GM10266 (cell line): ENCODE data around the gene PRDM15.
"Not testable (repeated sequence)": the region's sequence is repeated elsewhere in the genome, so short reads cannot be mapped to it uniquely, and the experiment has no call there.

Experiments
- DNase-seq: peaks from one replicate; pipeline ENCODE4 v3.0.0; 2012; ENCODE audit errors: extremely low spot score
- CTCF ChIP-seq: IDR thresholded peaks from 2 replicates; pipeline ENCODE4 v1.5.1; 2012; ENCODE audit warnings: mild to moderate bottlenecking, low read depth; ENCODE audit not compliant: control insufficient read depth, insufficient read depth; ENCODE audit errors: missing control alignments

PRDM15 gene

DNA sequence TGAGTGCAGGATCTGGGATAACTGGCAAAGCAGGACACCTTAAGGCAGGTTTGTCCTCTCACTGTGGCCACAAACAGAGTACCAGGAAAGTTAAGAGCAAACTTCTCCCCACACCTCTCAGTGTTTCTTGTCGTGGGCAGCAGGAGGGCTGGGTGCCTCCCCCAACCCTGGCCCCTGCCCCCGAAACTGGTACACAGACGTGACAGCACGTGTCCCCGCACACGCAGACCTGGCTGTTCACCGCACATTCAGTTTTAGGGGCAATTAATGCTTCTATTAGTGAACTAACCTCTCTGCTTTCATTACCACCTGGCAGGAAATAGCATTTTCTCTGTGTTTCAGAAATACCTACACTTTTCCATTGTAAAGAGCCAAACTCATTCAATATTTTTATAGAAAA lies 79.4 kb downstream of the PRDM15 start:
- no peak for DNase-seq
- no peak for TF ChIP-seq CTCF

DNA sequence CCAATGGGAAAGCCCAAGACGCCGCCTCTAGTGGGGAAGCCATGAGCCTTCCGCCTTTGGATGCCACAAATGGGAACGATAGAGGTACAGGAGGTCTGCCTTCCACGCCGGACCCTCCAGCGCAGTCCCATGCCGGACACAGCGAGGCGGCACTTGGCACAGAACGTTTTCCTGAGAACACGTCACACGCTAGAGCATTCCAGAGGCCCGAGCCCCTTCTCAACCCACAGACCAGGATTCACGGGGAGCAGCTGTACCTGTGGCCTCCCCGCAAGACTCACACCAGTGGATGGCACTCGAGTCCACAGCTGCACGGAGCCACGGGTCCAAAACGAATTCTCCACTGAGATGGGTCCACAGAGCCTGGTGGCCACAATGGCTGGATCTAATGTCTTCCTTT lies 80.8 kb downstream of the PRDM15 start:
- no peak for DNase-seq
- TF ChIP-seq CTCF: no peak

DNA sequence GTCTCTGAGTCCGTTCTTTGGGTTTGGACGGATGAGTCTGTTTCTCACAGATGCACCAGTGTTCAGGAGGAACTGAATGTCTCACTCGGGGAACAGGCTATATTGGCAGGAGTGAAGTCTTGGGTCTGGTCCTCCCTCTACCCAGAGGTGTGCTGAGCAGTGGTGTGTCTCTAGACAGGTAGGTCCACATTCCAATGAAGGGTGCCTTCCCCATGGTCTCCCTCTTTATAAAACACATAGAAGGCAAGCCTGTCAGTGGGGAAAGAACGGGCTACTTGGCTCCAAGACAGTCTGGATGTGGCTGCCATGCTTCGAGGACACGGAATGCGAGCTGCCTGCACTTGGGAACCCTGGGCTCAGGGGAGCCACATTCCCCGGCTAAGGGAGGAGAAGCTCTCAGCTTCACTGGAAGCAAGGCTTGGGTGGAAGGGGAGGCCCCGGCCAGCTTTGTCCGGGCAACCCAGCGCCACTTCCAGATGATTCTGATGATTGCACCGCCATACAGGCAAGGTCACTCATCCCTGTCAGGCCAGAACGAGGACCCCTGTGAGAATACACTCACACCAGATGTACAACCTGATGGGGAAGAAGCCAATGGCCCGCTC lies 82.6 kb downstream of the PRDM15 start:
- no peak for DNase-seq
- TF ChIP-seq CTCF: no peak

DNA sequence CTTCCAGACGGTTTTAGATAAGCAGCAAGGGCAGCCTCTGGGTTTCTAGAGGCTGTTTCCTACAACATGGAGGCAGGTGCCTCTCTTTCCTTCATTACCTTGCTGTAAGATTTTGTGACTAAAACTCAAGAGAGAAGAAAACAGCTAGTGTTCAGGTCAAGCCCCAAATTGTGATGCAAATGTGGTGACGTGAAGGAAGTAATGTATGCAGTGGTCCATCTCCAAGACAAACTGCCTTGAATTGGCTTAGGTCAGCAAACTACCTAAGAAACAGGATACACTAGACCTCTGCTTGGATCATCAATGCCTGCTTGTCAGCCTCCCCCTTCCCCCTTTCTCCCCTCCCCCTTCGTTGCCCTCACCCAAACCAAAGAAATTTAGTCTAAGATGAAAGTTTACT lies 83.4 kb downstream of the PRDM15 start:
- no peak for TF ChIP-seq CTCF
- DNase-seq: no peak

DNA sequence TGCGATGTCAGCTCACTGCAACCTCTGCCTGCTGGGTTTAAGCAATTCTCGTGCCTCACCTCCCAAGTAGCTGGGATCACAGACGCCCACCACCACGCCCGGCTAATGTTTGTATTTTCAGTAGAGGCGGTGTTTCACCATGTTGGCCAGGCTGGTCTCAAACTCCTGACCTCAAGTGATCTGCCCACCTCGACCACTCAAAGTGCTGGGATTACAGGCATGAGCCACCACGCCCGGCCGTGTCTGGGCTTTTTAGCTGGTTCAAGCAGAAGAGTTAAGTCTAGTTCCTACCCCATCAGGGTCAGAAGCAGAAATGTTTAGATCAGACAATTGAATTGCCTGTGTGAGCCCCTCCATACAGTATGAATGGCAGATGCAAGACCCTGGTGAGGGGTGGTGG lies 84.5 kb downstream of the PRDM15 start:
- no peak for DNase-seq
- TF ChIP-seq CTCF: no peak

DNA sequence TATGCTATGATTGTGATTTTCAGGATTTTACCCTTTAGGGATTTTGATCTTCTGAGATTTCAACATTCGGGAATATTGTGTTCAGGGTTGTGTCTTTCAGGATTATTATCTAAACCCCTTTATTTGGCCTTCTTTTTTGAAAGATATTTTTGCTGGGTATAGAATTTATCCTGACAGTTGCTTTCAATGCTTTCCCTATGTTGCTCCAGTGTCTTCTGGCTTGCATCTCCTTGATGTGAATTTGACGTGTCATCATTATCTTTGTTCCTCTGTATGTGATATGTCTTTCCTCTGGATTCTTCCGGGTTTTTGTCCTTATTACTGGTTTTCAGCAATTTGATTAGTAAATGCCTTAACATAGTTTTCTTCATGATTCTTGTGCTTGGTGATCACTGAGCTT lies 86.4 kb downstream of the PRDM15 start:
- DNase-seq: no peak
- TF ChIP-seq CTCF: no peak

DNA sequence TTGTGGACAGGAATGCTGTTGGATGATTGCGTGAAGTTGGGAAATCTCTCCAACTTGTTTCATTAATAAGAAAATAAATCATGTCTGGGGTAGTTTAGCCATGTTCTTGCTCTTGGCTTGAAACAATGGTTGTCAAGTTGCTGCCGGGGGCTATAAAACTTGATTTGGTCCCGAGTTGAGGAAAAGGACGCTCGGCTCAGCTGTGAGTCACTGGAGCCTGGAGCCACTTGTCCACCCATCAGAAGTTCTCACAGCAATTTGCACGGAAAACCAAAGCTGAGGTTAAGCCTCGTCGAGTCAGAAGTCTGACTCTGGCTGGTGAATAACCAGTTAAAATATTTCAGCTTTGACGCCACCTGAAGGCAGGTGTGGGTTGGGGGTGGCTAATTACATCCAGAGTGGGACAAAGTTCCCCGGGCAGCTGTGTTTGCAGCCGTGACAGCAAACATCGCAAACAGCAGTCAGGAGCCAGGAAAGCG lies 92.6 kb downstream of the PRDM15 start:
- DNase-seq: no peak
- no peak for TF ChIP-seq CTCF

DNA sequence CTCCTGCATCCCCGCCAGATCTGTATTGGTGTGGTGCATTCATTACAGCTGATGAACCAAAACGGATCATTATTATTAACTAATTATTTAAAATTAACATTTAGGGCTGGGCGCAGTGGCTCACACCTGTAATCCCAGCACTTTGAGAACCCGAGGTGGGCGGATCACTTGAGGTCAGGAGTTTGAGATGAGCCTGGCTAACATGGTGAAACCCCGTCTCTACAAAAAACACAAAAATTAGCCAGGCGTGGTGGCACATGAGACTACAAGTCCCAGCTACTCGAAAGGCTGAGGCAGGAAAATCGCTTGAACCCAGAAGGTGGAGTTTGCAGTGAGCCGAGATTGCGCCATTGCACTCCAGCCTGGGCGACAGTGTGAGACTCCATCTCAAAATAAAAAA lies 93.9 kb downstream of the PRDM15 start:
- DNase-seq: not testable (repeated sequence)
